HG02973 (cell line): ENCODE measurements around the gene APOL4.
"Not testable (repeated sequence)": the region's sequence is repeated elsewhere in the genome, so short reads cannot be mapped to it uniquely, and the experiment has no call there.

Experiments
- ATAC-seq: cut with Tn5 transposase; IDR thresholded peaks from one replicate; pipeline ENCODE4 v1.9.1; 2021; ENCODE audit warnings: moderate library complexity; ENCODE audit not compliant: unreplicated experiment

APOL4 gene

GRCh38 chr22:36156515-36157419 lies 44.8 kb downstream of the APOL4 start:
- ATAC-seq = no peak

DNA sequence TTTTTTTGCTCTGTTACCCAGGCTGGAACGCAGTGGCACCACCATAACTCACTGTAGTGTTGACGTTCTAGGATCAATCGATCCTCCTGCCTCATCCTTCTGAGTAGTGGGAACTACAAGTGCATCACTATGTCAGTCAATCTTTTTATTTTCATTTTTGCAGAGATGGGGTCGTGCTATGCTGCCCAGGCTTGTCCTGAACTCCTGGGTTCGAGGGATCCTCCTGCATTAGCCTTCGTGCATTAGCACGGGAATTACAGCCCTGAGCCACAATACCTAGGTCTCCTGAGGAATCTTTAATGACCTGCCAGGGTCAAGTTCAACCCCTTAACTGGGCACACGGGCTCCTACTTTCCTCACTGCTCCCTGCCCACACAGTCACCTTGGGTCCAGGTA lies 45.5 kb downstream of the APOL4 start:
- no peak for ATAC-seq

DNA sequence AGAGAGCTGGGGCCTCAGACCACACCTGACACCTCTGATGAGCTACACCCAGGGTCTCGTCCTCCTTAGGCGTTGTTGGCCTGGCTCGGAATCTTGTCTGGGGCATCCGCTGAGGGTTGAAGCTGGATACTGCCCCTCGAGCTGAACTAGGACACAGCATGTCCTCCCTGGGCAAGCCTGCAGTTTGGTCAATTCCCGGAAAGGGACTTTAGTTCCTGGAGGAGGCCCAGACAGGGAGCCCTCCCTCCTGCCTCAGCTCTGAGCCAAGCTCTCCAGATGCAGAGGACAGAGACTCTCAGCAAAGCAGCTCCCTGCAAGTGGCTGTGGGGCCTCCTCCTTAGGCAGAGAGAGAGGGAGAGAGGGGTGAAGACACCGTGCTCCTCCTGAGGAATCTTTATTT lies 45.9 kb downstream of the APOL4 start:
- ATAC-seq = no peak

DNA sequence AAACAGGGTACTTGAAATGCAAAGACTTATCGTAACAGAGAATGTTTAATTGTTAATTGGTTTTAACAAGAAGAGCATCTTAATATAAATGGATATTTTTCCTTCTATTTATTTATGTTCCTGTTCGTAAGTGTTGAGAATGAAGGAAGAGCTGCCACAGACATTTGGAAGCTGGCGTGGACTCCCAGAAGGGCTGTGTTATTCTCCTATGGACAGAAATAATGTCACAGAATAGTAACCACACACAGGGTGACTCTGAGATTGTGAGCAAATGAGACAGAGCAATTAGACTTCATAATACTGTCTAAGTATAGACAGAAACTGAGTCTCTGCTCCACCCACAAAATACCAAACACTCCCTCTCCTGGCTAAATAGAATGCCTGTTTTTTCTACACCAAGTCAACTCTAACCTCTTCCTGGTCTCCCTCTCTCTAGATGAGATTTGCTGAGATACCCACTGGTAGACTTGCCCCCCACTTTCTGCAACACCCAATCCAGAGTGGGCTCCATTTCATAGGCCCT lies 47.1 kb downstream of the APOL4 start:
- no peak for ATAC-seq

DNA sequence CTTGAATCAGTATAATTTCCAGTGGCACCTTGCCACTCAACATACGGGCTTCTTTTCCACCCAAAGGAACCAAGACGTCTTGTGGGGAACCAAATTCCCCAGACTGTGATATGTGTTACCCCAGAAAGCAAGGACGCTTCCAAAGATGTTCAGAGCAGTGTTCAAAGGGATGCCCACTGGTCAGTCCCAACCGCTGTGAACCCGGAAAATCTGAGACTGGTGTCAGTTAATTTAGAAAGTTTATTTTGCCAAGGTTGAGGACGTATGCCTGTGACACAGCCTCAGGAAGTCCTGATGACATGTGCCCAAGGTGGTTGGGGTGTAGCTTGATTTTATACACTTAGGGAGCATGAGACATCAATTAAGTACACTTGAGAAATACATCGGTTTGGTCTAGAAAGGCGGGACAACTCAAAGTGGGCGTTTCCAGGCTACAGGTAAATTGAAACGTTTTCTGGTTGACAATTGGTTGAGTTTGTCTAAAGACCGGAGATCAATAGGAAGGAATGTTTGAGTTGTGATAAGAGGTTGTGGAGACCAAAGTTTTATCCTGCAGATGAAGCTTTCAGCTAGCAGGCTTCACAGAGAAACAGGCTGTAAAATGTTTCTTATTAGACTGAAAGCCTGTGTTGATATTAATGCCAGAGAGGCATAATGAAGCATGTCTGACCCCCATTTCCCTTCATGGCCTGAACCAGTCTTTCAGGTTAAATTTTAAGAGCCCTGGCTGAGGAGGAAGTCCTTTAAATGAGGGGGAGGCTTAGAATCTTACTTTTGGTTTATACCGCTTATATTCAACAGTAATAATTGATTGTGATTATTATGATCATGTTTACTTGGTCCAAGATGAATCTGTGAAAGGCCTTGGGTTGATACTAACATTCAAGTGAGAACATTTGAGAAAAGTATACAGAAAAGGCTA lies 47.8 kb downstream of the APOL4 start:
- ATAC-seq = no peak

DNA sequence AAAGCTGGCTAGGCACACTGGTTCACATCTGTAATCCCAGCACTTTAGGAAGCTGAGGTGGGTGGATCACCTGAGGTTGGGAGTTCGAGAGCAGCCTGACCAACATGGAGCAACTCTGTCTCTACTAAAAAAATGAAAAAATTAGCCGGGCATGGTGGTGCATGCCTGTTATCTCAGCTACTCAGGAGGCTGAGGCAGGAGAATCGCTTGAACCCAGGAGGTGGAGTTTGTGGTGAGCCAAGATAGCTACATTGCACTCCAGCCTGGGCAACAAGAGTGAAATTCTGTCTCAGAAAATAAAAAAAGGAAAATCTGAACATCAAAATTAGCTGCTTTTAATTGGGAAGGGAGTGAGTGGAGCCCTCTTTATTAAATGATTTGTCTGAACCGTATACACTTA lies 48.8 kb downstream of the APOL4 start:
- ATAC-seq = not testable (repeated sequence)

GRCh38 chr22:36152088-36152487 lies 49.5 kb downstream of the APOL4 start:
- no peak for ATAC-seq

GRCh38 chr22:36151006-36151595 lies 50.5 kb downstream of the APOL4 start:
- no peak for ATAC-seq

DNA sequence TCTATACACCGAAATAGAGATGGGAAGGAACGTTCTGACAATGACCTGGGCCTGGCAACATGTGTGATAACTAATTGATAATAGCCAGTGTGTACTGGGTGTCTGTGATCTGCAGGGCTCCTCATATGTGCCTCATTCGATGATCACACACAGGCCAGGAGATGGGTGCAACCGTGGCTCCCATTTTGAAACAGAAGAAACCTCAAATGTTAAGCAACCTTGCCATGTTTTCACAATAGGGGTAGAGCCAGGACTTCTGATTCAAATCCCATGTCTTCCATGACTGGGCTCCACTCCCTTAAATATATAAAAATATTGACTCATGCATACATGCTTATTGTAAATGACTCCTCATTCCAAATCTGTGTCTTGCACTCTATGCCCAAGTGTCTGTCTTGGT lies 52.2 kb downstream of the APOL4 start:
- ATAC-seq = no peak

GRCh38 chr22:36148411-36148810 lies 53.2 kb downstream of the APOL4 start:
- ATAC-seq = no peak

DNA sequence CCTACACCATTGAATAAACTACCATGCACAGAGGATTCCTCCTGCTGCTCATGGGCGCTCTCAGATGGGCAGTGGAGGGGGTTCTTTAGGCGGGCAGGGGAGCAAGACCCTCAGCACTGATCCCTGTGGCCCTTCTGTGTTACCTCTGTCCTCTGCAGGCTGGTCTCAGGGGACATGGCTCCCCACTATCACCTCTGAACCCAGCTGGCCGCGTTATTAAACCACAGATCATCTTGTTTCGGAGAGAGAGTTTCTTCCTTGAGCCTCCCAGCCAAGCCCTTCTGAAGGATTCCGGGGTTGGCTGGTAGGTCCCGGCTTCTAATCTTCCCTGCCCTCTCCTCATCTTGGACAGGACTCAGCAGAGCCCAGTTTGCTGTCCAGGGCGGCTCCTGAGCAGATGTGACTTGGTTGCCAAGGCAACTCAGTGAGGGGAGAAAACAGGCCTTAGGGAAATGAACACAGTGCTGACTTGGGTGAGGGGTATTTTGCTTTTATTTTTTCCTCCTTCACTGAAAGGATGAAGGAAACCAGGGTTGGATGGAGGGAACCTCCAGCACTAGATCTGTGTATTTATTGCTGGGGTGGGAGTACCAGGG lies 54.3 kb downstream of the APOL4 start:
- ATAC-seq = no peak

GRCh38 chr22:36145881-36146280 lies 55.7 kb downstream of the APOL4 start:
- no peak for ATAC-seq

GRCh38 chr22:36144886-36145541 lies 56.6 kb downstream of the APOL4 start:
- no peak for ATAC-seq

- no peak for ATAC-seq
Measured at GRCh38 chr22:36143956-36144355, 57.7 kb downstream of the APOL4 start.

GRCh38 chr22:36143066-36143815 lies 58.4 kb downstream of the APOL4 start:
- no peak for ATAC-seq

GRCh38 chr22:36141481-36141880 lies 60.1 kb downstream of the APOL4 start:
- no peak for ATAC-seq
